ENCODE data around the gene WDR62. TPM values are rescaled to one million over a fixed set of nuclear protein-coding genes. Genes with fewer than 3 reads are reported as not detected.

WDR62 gene
- total RNA-seq, 2 experiments from 2014 or later = 44.5 to 60.2 TPM

GRCh38 chr19:36014012-36014924, 40.4 kb upstream of the WDR62 start, which contains the start of gene ALKBH6:
ALKBH6 (minus strand) TSS chr19:36014213; CDS start chr19:36013397, 816 bp downstream.
- no peak within 1 kb of the TSS for H3K27ac ChIP-seq (ENCODE audit: low read depth, low read length, poor library complexity, severe bottlenecking)
- no peaks in the 10 kb centered on the region for H3K9me3 ChIP-seq (ENCODE audit: low read length)
- TSS peak; percentile 81 for BruUV-seq (replicated peaks)
- H3K4me3 ChIP-seq (ENCODE audit: low read depth, low read length, poor library complexity, severe bottlenecking) = peak within 1 kb of the TSS; percentile 84
- H3K4me1 ChIP-seq (ENCODE audit: insufficient read depth, low read length, poor library complexity, severe bottlenecking) = peaks cover 6% of the 10 kb centered on the region
- H3K4me2 ChIP-seq (ENCODE audit: low read length) = peak within 1 kb of the TSS; percentile 97
- ChIA-PET POLR2A (interaction anchor here (0.6 to 1.0 kb wide), 6 partner anchors 10 to 269 kb away, joined by 3 to 8 read pairs (median 3); partner anchors contain the start of genes LIN37 and PSENEN), CTCF (ENCODE audit: unreplicated experiment) (no interaction called here)
- no peaks in the 10 kb centered on the region for H4K20me1 ChIP-seq (ENCODE audit: insufficient read depth, low read length)
- H3K9me2 ChIP-seq (ENCODE audit: insufficient read depth, low read length) = no peaks in the 10 kb centered on the region
- H3K79me2 ChIP-seq (ENCODE audit: insufficient read depth, low read depth, low read length) = peaks cover 7% of the 10 kb centered on the region; the same call in 1 of the 2 replicates
- intact Hi-C loops (cut with micrococcal nuclease; ENCODE audit: unreplicated experiment) = no loop called here
- peak; percentile 99 for DNase-seq (ENCODE audit: low spot score)
- H2AFZ ChIP-seq (ENCODE audit: low read length) = peak within 1 kb of the TSS; percentile 74
- H3K36me3 ChIP-seq (ENCODE audit: insufficient read depth, low read length) = no peaks in the 10 kb centered on the region
- no peak for TF ChIP-seq EZH2phosphoT487 (IDR thresholded peaks at IDR 0.05; ENCODE audit: borderline replicate concordance, low read depth, low read length)
- no peak for TF ChIP-seq CTCF (conservative IDR thresholded peaks at IDR 0.05; ENCODE audit: low read length)

- H3K9me3 ChIP-seq (ENCODE audit: low read length) = no peaks in the 10 kb centered on the region
- H3K9me2 ChIP-seq (ENCODE audit: insufficient read depth, low read length) = no peaks in the 10 kb centered on the region
- intact Hi-C loops (cut with micrococcal nuclease; ENCODE audit: unreplicated experiment) = no loop called here
- H2AFZ ChIP-seq (ENCODE audit: low read length) = no peak overlapping the region
- no TSS peak for BruUV-seq (replicated peaks)
- DNase-seq (ENCODE audit: low spot score) = no peak
- no peak overlapping the region for H3K4me3 ChIP-seq (ENCODE audit: low read depth, low read length, poor library complexity, severe bottlenecking)
- H4K20me1 ChIP-seq (ENCODE audit: insufficient read depth, low read length) = no peaks in the 10 kb centered on the region
- CTCF ChIA-PET (ENCODE audit: unreplicated experiment) = no interaction called here
- TF ChIP-seq EZH2phosphoT487 (IDR thresholded peaks at IDR 0.05; ENCODE audit: borderline replicate concordance, low read depth, low read length) (no peak), CTCF (conservative IDR thresholded peaks at IDR 0.05; ENCODE audit: low read length) (no peak)
- no peak overlapping the region for H3K27ac ChIP-seq (ENCODE audit: low read depth, low read length, poor library complexity, severe bottlenecking)
- peaks cover 7% of the 10 kb centered on the region; the same call in 1 of the 2 replicates for H3K79me2 ChIP-seq (ENCODE audit: insufficient read depth, low read depth, low read length)
- H3K4me1 ChIP-seq (ENCODE audit: insufficient read depth, low read length, poor library complexity, severe bottlenecking) = peaks cover 6% of the 10 kb centered on the region
- no peak overlapping the region for H3K4me2 ChIP-seq (ENCODE audit: low read length)
- POLR2A ChIA-PET = no interaction called here
- H3K36me3 ChIP-seq (ENCODE audit: insufficient read depth, low read length) = peaks cover 11% of the 10 kb centered on the region; the same call in 1 of the 2 replicates
Observed at GRCh38 chr19:36019061-36019670, 35.5 kb upstream of the WDR62 start.

All from OCI-LY7 (cell line).